SH-SY5Y (cell line): Measurements from ENCODE around the gene ABCA13.

ENCODE experiments used
- GATA2 ChIP-seq: IDR thresholded peaks from 2 replicates; pipeline ENCODE4 v1.6.1; 2011; ENCODE audit warnings: mild to moderate bottlenecking, low read depth, low read length
- GATA3 ChIP-seq: IDR thresholded peaks from 2 replicates; pipeline ENCODE4 v1.6.1; 2011; ENCODE audit warnings: low read depth, mild to moderate bottlenecking, low read length, moderate library complexity

DNA sequence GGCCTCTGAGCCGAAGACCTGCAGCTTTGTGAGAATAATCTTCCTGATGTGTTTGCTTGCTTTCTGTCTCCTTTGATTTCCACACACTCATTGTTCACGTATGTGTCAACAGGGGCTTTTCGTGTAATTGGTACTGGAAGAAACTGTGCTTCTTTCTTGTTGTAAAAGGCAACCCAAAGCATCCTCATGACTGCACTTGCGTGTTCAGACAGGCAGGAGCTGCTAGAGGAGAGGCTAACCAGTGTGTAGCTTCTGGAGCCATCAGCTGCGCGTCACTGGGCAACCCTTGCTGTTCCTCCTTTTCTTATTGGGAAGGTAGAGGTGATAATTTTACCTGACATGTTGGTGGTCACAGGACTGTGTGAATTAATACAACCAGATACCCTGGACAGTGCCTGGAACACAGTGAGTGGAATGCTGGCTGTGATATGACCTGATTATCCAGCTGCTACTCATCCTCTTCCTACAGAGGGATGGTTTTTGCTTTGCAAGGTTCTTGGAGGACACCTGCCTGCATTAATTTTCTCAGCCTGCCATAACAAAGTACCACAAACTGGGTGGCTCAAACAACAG is 213.0 kb downstream of the ABCA13 start:
- TF ChIP-seq GATA3 (no peak), GATA2 (no peak)
